ENCODE measurements around the gene OTP. TPM values are rescaled to one million over a fixed set of nuclear protein-coding genes. Genes with fewer than 3 reads are reported as not detected.

The OTP gene
- polyA plus RNA-seq, 1 experiment = not detected

GRCh38 chr5:77643654-77644370 lies 5.3 kb upstream of the OTP start:
- TF ChIP-seq, protein P1, sequence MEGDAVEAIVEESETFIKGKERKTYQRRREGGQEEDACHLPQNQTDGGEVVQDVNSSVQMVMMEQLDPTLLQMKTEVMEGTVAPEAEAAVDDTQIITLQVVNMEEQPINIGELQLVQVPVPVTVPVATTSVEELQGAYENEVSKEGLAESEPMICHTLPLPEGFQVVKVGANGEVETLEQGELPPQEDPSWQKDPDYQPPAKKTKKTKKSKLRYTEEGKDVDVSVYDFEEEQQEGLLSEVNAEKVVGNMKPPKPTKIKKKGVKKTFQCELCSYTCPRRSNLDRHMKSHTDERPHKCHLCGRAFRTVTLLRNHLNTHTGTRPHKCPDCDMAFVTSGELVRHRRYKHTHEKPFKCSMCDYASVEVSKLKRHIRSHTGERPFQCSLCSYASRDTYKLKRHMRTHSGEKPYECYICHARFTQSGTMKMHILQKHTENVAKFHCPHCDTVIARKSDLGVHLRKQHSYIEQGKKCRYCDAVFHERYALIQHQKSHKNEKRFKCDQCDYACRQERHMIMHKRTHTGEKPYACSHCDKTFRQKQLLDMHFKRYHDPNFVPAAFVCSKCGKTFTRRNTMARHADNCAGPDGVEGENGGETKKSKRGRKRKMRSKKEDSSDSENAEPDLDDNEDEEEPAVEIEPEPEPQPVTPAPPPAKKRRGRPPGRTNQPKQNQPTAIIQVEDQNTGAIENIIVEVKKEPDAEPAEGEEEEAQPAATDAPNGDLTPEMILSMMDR (IDR thresholded peaks at IDR 0.05; ENCODE audit: low read depth, low read length) = no peak
- peaks cover 7% of the 10 kb centered on the region; the same call in 1 of the 2 replicates for H3K9me3 ChIP-seq (ENCODE audit: control insufficient read depth, insufficient read depth, low read length)
- DNase-seq (ENCODE audit: low read depth, low spot score) = no peak
- no peak overlapping the region for H3K4me3 ChIP-seq (ENCODE audit: low read depth, low read length)
- peaks cover 90% of the 10 kb centered on the region for H3K27me3 ChIP-seq (ENCODE audit: control insufficient read depth, insufficient read depth, low read length)
- ChIA-PET POLR2A (no interaction called here), CTCF (no interaction called here)
- no peak overlapping the region for H3K27ac ChIP-seq (ENCODE audit: low read depth, low read length)

DNA sequence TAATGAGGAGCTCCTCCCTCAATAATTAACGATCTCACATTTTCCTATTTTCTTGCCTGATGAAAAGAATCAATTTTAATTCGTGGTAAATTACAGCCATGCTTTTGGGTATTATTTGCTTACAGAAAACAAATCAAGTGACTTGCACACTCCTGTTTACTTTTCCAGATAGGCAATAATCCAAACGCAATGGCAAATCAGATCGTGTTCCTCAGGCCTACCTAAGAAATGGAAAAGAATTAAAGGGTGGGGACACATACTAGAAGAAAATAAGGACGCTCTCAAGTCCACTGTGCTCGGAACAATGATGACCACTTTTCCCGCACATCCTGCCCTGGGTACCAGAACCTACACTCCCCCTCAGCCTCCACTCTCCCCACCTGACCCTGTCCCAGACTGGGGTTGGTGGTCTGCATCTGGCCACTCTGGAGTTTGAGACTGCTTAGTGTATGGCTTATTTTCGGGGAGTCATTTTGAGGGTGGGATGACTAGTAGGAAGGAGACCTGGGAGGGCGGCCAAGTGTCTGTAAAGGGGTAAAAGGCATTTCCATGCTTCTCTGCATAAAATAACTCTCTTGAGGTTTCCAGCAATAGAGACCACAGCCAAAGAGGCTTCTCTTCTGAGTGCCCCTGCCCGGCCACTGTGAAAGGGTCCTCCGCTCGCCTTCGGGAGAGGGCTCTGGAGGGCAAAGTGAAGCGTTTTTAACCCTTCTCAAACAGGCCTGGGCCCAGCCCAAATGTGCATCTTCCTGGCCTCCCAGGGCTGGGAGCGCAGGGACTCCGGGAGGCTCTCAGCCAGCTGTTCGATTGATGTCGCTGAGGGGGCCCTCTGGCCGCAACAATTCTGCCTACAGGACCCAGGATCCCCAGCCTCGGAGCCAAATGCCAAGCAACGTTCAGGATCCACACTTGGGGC lies 4.5 kb upstream of the OTP start:
- Histone ChIP-seq H3K4me3 (ENCODE audit: low read depth, low read length) (no peak overlapping the region), H3K9me3 (ENCODE audit: control insufficient read depth, insufficient read depth, low read length) (peaks cover 8% of the 10 kb centered on the region; the same call in 1 of the 2 replicates), H3K27ac (ENCODE audit: low read depth, low read length) (no peak overlapping the region), H3K27me3 (ENCODE audit: control insufficient read depth, insufficient read depth, low read length) (peaks cover 90% of the 10 kb centered on the region)
- ChIA-PET POLR2A (no interaction called here), CTCF (no interaction called here)
- TF ChIP-seq, protein P1 (IDR thresholded peaks at IDR 0.05; ENCODE audit: low read depth, low read length) = no peak
- no peak for DNase-seq (ENCODE audit: low read depth, low spot score)

- Histone ChIP-seq H3K4me3 (ENCODE audit: low read depth, low read length) (no peak overlapping the region), H3K9me3 (ENCODE audit: control insufficient read depth, insufficient read depth, low read length) (peaks cover 9% of the 10 kb centered on the region; the same call in 1 of the 2 replicates), H3K27ac (ENCODE audit: low read depth, low read length) (no peak overlapping the region), H3K27me3 (ENCODE audit: control insufficient read depth, insufficient read depth, low read length) (peaks cover 90% of the 10 kb centered on the region)
- ChIA-PET CTCF (no interaction called here), POLR2A (no interaction called here)
- TF ChIP-seq, protein P1 (IDR thresholded peaks at IDR 0.05; ENCODE audit: low read depth, low read length) = no peak
- no peak for DNase-seq (ENCODE audit: low read depth, low spot score)
Measured at GRCh38 chr5:77641963-77642737, 3.6 kb upstream of the OTP start.

DNA sequence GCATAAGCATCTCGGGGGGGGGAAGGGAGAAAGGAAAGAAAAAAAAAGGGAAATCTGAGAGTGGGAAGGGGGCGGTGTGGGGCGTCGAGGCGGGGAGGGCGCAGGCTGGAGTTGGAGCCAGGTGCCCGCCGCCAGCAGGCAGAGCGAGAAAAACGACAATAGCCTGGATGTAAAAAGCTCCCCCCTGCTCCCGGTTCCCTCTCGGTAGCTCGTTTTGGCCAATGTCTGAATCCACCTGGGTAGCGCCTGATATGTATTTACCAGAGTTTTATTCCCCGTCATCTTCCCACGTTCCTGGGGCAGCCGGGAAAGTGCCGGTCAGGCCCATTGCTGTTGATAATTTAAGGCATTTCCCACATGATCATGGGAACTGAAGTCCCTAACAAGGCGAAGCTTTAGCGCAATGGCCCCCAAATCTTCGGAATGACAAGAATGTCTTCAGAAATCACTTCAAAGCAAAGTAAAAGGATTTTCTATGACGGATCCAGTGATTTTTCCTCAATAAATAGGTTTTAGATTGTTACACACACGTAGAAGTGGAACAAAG lies 3.0 kb upstream of the OTP start:
- H3K27me3 ChIP-seq (ENCODE audit: control insufficient read depth, insufficient read depth, low read length) = peaks cover 93% of the 10 kb centered on the region
- CTCF ChIA-PET = no interaction called here
- TF ChIP-seq, protein P1 (IDR thresholded peaks at IDR 0.05; ENCODE audit: low read depth, low read length) = no peak

More for the DNA sequence above, 3.0 kb upstream of the OTP start:
- Histone ChIP-seq H3K9me3 (ENCODE audit: control insufficient read depth, insufficient read depth, low read length) (peaks cover 16% of the 10 kb centered on the region), H3K27ac (ENCODE audit: low read depth, low read length) (no peak overlapping the region), H3K4me3 (ENCODE audit: low read depth, low read length) (no peak overlapping the region)
- no peak for DNase-seq (ENCODE audit: low read depth, low spot score)
- POLR2A ChIA-PET = no interaction called here
